ENCODE data around the gene CHDH.

- TF ChIP-seq POLR2AphosphoS5 (IDR thresholded peaks at IDR 0.05; ENCODE audit: borderline replicate concordance, low read depth, low read length) (no peak), EZH2 (IDR thresholded peaks at IDR 0.05) (no peak)
Measured at GRCh38 chr3:53803124-53803815, 42.9 kb downstream of the CHDH start.
